GM12873 (cell line): ENCODE results near the gene FAM81B.

Experiments
- CTCF ChIP-seq: IDR thresholded peaks from 2 replicates; pipeline ENCODE4 v1.5.1; 2012; ENCODE audit warnings: low read depth, mild to moderate bottlenecking, moderate library complexity, low read length, control low read depth; ENCODE audit not compliant: insufficient read depth; ENCODE audit errors: missing control alignments

The FAM81B gene

GRCh38 chr5:95390812-95391492, at the start of gene FAM81B:
Gene FAM81B (plus strand): TSS chr5:95391366. CDS start chr5:95391390, 24 bp downstream.
- no peak for TF ChIP-seq CTCF

GRCh38 chr5:95347506-95348120, 43.6 kb upstream of the FAM81B start:
- TF ChIP-seq CTCF, result no peak

- TF ChIP-seq CTCF, result no peak
These were observed 40.5 kb upstream of the FAM81B start for GRCh38 chr5:95350631-95351030.

- no peak for TF ChIP-seq CTCF
These were observed 38.5 kb upstream of the FAM81B start for GRCh38 chr5:95352691-95353090.

GRCh38 chr5:95358320-95358719, 32.8 kb upstream of the FAM81B start:
- no peak for TF ChIP-seq CTCF

- no peak for TF ChIP-seq CTCF
These were observed 32.3 kb upstream of the FAM81B start for GRCh38 chr5:95358848-95359247.

- no peak for TF ChIP-seq CTCF
These were observed 25.7 kb upstream of the FAM81B start for GRCh38 chr5:95365302-95366095.
